PC-3 (cell line): ENCODE results near the gene NABP1. TPM values are rescaled to one million over a fixed set of nuclear protein-coding genes. Genes with fewer than 3 reads are reported as not detected.
A peak's percentile ranks its signal among the peaks of the same experiment; 100 is the strongest.

Source experiments
- ATAC-seq: fragments of 200-7000 bp; cut with Tn5 transposase; 2 replicates; pipeline ENCODE4 v1.9.1; 2020; ENCODE audit warnings: mild to moderate bottlenecking, moderate library complexity
- BruUV-seq: library from RNA; stranded (reverse); fragments of 400-500 nt; replicated peaks from 2 replicates; lab custom pipeline; 2021; lab: Mats Ljungman, UMichigan
- CTCF ChIA-PET: fragments of 300-600 bp; sonication (Branson Sonifier 250); formaldehyde crosslinking; loops from one replicate; lab custom pipeline; 2022; ENCODE audit warnings: antibody characterized with exemption; lab: Charles Lee
- POLR2A ChIA-PET: fragments of 300-600 bp; sonication (Branson Sonifier 250); formaldehyde crosslinking; loops from one replicate; lab custom pipeline; 2022; ENCODE audit warnings: antibody characterized with exemption; ENCODE audit not compliant: unreplicated experiment; lab: Charles Lee
- DNase-seq: peaks from one replicate; pipeline ENCODE4 v3.0.0-alpha.2; 2015
- H2AFZ ChIP-seq: fragments of 300-600 bp; sonication (generic); 2 replicates; pipeline ENCODE4 v1.6.0; 2016; ENCODE audit warnings: antibody characterized with exemption, low read length
- H3F3A ChIP-seq: fragments of 300-600 bp; sonication (generic); one replicate; pipeline ENCODE4 v1.6.0; 2017; ENCODE audit warnings: antibody characterized with exemption, low read length, control low read depth, mild to moderate bottlenecking; ENCODE audit not compliant: unreplicated experiment
- H3K27ac ChIP-seq: fragments of 300-600 bp; sonication (generic); 2 replicates; pipeline ENCODE4 v1.5.1; 2016; ENCODE audit warnings: mild to moderate bottlenecking, low read length
- H3K27me3 ChIP-seq: fragments of 300-600 bp; sonication (generic); 2 replicates; pipeline ENCODE4 v1.6.1; 2016; ENCODE audit warnings: low read length, mixed read lengths
- H3K36me3 ChIP-seq: fragments of 300-600 bp; sonication (generic); 2 replicates; pipeline ENCODE4 v1.6.1; 2016; ENCODE audit warnings: low read depth, mixed run types, low read length, mixed read lengths
- H3K4me1 ChIP-seq: fragments of 300-600 bp; sonication (generic); 2 replicates; pipeline ENCODE4 v1.5.1; 2016; ENCODE audit warnings: low read length; ENCODE audit not compliant: insufficient read depth
- H3K4me2 ChIP-seq: fragments of 300-600 bp; sonication (generic); 2 replicates; pipeline ENCODE4 v1.6.0; 2016; ENCODE audit warnings: low read length
- H3K4me3 ChIP-seq: fragments of 300-600 bp; sonication (generic); 2 replicates; pipeline ENCODE4 v1.5.1; 2016; ENCODE audit warnings: mild to moderate bottlenecking, low read length, mixed read lengths
- H3K79me2 ChIP-seq: fragments of 300-600 bp; sonication (generic); 2 replicates; pipeline ENCODE4 v1.6.1; 2017; ENCODE audit warnings: low read length, mixed read lengths
- H3K9ac ChIP-seq: fragments of 300-600 bp; sonication (generic); 2 replicates; pipeline ENCODE4 v1.6.0; 2016; ENCODE audit warnings: mild to moderate bottlenecking, low read length
- H3K9me2 ChIP-seq: fragments of 300-600 bp; sonication (generic); replicated peaks from 2 replicates; pipeline ENCODE4 v1.6.1; 2016; ENCODE audit warnings: mixed run types, low read length, mixed read lengths
- H3K9me3 ChIP-seq: fragments of 300-600 bp; sonication (generic); 2 replicates; pipeline ENCODE4 v1.6.1; 2016; ENCODE audit warnings: low read length, mixed read lengths
- H4K20me1 ChIP-seq: fragments of 300-600 bp; sonication (generic); 2 replicates; pipeline ENCODE4 v1.6.1; 2016; ENCODE audit warnings: low read length, mixed read lengths
- CTCF ChIP-seq: fragments of 300-600 bp; sonication (generic); conservative IDR thresholded peaks from 2 replicates; pipeline ENCODE4 v1.5.1; 2017; ENCODE audit warnings: antibody characterized with exemption, low read depth, mild to moderate bottlenecking, low read length
- EZH2 ChIP-seq: fragments of 300-600 bp; sonication (generic); IDR thresholded peaks from one replicate; pipeline ENCODE4 v1.6.1; 2017; ENCODE audit warnings: antibody characterized with exemption, mild to moderate bottlenecking, low read length; ENCODE audit not compliant: unreplicated experiment
- EZH2phosphoT487 ChIP-seq: fragments of 300-600 bp; sonication (generic); IDR thresholded peaks from 2 replicates; pipeline ENCODE4 v1.6.1; 2018; ENCODE audit warnings: mild to moderate bottlenecking, antibody characterized with exemption, low read length, borderline replicate concordance
- intact Hi-C: fragments of 100-400 bp; cut with micrococcal nuclease; formaldehyde crosslinking; loops from 2 replicates; pipeline ENCODE4 v1.9.0; 2023
- total RNA-seq: library from RNA; depleted of rRNA; stranded (reverse); fragments of >200 nt; gene quantifications from 2 replicates; pipeline ENCODE4 v1.2.3, GENCODE V29; 2014

NABP1 gene
- total RNA-seq, 1 experiment from 2014 or later: 56.8 TPM

GRCh38 chr2:191693778-191694177 lies 15.8 kb downstream of the NABP1 start:
- H3K4me3 ChIP-seq: no peak overlapping the region
- no peak overlapping the region for H3K9ac ChIP-seq
- no TSS peak for BruUV-seq
- no peak overlapping the region for H2AFZ ChIP-seq
- ATAC-seq (no peak), DNase-seq (no peak)
- peaks cover 23% of the 10 kb centered on the region for H3K4me1 ChIP-seq
- no peaks in the 10 kb centered on the region for H3K27me3 ChIP-seq
- CTCF ChIA-PET: no interaction called here
- H3K79me2 ChIP-seq: no peaks in the 10 kb centered on the region
- no peaks in the 10 kb centered on the region for H3K9me2 ChIP-seq
- no peaks in the 10 kb centered on the region for H3F3A ChIP-seq
- no peak overlapping the region for H3K4me2 ChIP-seq
- H3K27ac ChIP-seq: no peak overlapping the region
- intact Hi-C loops: loop anchor here (5.0 kb wide), 1 partner anchor 174 kb away; no protein-coding TSS in a partner anchor
- POLR2A ChIA-PET: no interaction called here
- TF ChIP-seq EZH2phosphoT487 (no peak), CTCF (no peak), EZH2 (no peak)
- no peaks in the 10 kb centered on the region for H4K20me1 ChIP-seq
- no peaks in the 10 kb centered on the region for H3K36me3 ChIP-seq
- H3K9me3 ChIP-seq: no peaks in the 10 kb centered on the region

GRCh38 chr2:191696001-191696400 lies 18.1 kb downstream of the NABP1 start:
- H3K9me2 ChIP-seq: no peaks in the 10 kb centered on the region
- H3K4me3 ChIP-seq: no peak overlapping the region
- intact Hi-C loops: no loop called here
- no peaks in the 10 kb centered on the region for H3K27me3 ChIP-seq
- peak; percentile 25 for ATAC-seq
- H4K20me1 ChIP-seq: no peaks in the 10 kb centered on the region
- no peaks in the 10 kb centered on the region for H3K36me3 ChIP-seq
- H3K9me3 ChIP-seq: no peaks in the 10 kb centered on the region
- TF ChIP-seq CTCF (no peak), EZH2 (no peak), EZH2phosphoT487 (no peak)
- H3F3A ChIP-seq: peaks cover 5% of the 10 kb centered on the region
- no peak overlapping the region for H3K27ac ChIP-seq
- H3K9ac ChIP-seq: no peak overlapping the region
- no peaks in the 10 kb centered on the region for H3K79me2 ChIP-seq
- BruUV-seq: no TSS peak
- H3K4me2 ChIP-seq: no peak overlapping the region
- ChIA-PET CTCF (no interaction called here), POLR2A (interaction anchor here (0.7 kb wide), 2 partner anchors 16 to 63 kb away, joined by 3 to 6 read pairs; no protein-coding TSS in a partner anchor)
- DNase-seq: peak; percentile 54
- H3K4me1 ChIP-seq: peaks cover 4% of the 10 kb centered on the region; the same call in 1 of the 2 replicates
- H2AFZ ChIP-seq: no peak overlapping the region

- intact Hi-C loops: no loop called here
- no peak for TF ChIP-seq CTCF
- no peak for TF ChIP-seq EZH2phosphoT487
- no peak for TF ChIP-seq EZH2
- Histone ChIP-seq H4K20me1 (no peaks in the 10 kb centered on the region), H3K27ac (no peak overlapping the region), H2AFZ (no peak overlapping the region), H3K4me3 (no peak overlapping the region), H3K4me2 (no peak overlapping the region), H3K9me3 (no peaks in the 10 kb centered on the region), H3K27me3 (no peaks in the 10 kb centered on the region), H3K79me2 (no peaks in the 10 kb centered on the region), H3K9ac (no peak overlapping the region), H3K4me1 (no peaks in the 10 kb centered on the region), H3K9me2 (no peaks in the 10 kb centered on the region), H3F3A (peaks cover 5% of the 10 kb centered on the region), H3K36me3 (no peaks in the 10 kb centered on the region)
- BruUV-seq: no TSS peak
- DNase-seq: no peak
- ChIA-PET CTCF (no interaction called here), POLR2A (no interaction called here)
- 0 out of 2 replicates have a peak, but pooled peaks have one; percentile 21 for ATAC-seq
Observed at GRCh38 chr2:191696966-191697365, 19.0 kb downstream of the NABP1 start.
